MM.1S (cell line): ENCODE results near the gene RIBC1.

Experiments used
- DNase-seq: peaks from one replicate; pipeline ENCODE4 v3.0.0-alpha.2; 2015
- H2AFZ ChIP-seq: fragments of 300-600 bp; sonication (generic); 2 replicates; pipeline ENCODE4 v1.6.0; 2016; ENCODE audit warnings: antibody characterized with exemption, low read length
- H3F3A ChIP-seq: fragments of 300-600 bp; sonication (generic); 2 replicates; pipeline ENCODE4 v1.6.1; 2016; ENCODE audit warnings: mild to moderate bottlenecking, antibody characterized with exemption, low read length, moderate library complexity, mixed read lengths; ENCODE audit not compliant: insufficient read depth
- H3K27ac ChIP-seq: fragments of 300-600 bp; sonication (generic); 2 replicates; pipeline ENCODE4 v1.5.1; 2016; ENCODE audit warnings: mild to moderate bottlenecking, low read length
- H3K27me3 ChIP-seq: fragments of 300-600 bp; sonication (generic); replicated peaks from 2 replicates; pipeline ENCODE4 v1.6.0; 2016; ENCODE audit warnings: low read length; ENCODE audit not compliant: insufficient read depth
- H3K36me3 ChIP-seq: fragments of 300-600 bp; sonication (generic); replicated peaks from 2 replicates; pipeline ENCODE4 v1.6.1; 2016; ENCODE audit warnings: mild to moderate bottlenecking, low read length, mixed read lengths; ENCODE audit not compliant: insufficient read depth
- H3K4me1 ChIP-seq: fragments of 300-600 bp; sonication (generic); 2 replicates; pipeline ENCODE4 v1.6.1; 2016; ENCODE audit warnings: low read length, mixed read lengths
- H3K4me2 ChIP-seq: fragments of 300-600 bp; sonication (generic); 2 replicates; pipeline ENCODE4 v1.6.0; 2016; ENCODE audit warnings: low read depth, low read length
- H3K4me3 ChIP-seq: fragments of 300-600 bp; sonication (generic); 2 replicates; pipeline ENCODE4 v1.5.1; 2016; ENCODE audit warnings: low read length, mixed read lengths
- H3K79me2 ChIP-seq: fragments of 300-600 bp; sonication (generic); 2 replicates; pipeline ENCODE4 v1.6.1; 2016; ENCODE audit warnings: mixed run types, low read length, mixed read lengths
- H3K9ac ChIP-seq: fragments of 300-600 bp; sonication (generic); 2 replicates; pipeline ENCODE4 v1.6.1; 2016; ENCODE audit warnings: low read length, mixed read lengths
- H3K9me2 ChIP-seq: fragments of 300-600 bp; sonication (generic); replicated peaks from 2 replicates; pipeline ENCODE4 v1.6.1; 2016; ENCODE audit warnings: mild to moderate bottlenecking, low read length, mixed read lengths; ENCODE audit not compliant: insufficient read depth
- H3K9me3 ChIP-seq: fragments of 300-600 bp; sonication (generic); replicated peaks from 2 replicates; pipeline ENCODE4 v1.6.1; 2016; ENCODE audit warnings: mild to moderate bottlenecking, low read length, mixed read lengths; ENCODE audit not compliant: insufficient read depth
- H4K20me1 ChIP-seq: fragments of 300-600 bp; sonication (generic); 2 replicates; pipeline ENCODE4 v1.6.1; 2016; ENCODE audit warnings: mild to moderate bottlenecking, low read length, moderate library complexity, mixed read lengths; ENCODE audit not compliant: insufficient read depth
- CTCF ChIP-seq: fragments of 300-600 bp; sonication (generic); IDR thresholded peaks from 2 replicates; pipeline ENCODE4 v1.5.1; 2016; ENCODE audit warnings: antibody characterized with exemption, low read length, mixed read lengths
- EZH2 ChIP-seq: fragments of 300-600 bp; sonication (generic); optimal IDR thresholded peaks from 2 replicates; pipeline ENCODE3; 2017; ENCODE audit warnings: low read depth, mild to moderate bottlenecking, antibody characterized with exemption, low read length, mixed read lengths
- EZH2phosphoT487 ChIP-seq: fragments of 300-600 bp; sonication (generic); IDR thresholded peaks from 2 replicates; pipeline ENCODE4 v1.6.1; 2018; ENCODE audit warnings: antibody characterized with exemption, low read length

RIBC1 gene

GRCh38 chrX:53422861-53423306 is at the start of gene RIBC1:
TSS of gene RIBC1 (plus strand) at chrX:53422873. CDS start at chrX:53426277, 3,404 bp downstream.
- peaks cover 45% of the 10 kb centered on the region for H3K79me2 ChIP-seq
- H3K36me3 ChIP-seq, result no peaks in the 10 kb centered on the region
- H3F3A ChIP-seq, result no peaks in the 10 kb centered on the region
- no peaks in the 10 kb centered on the region for H3K27me3 ChIP-seq
- H2AFZ ChIP-seq, result peak within 1 kb of the TSS; percentile 43
- peak within 1 kb of the TSS; percentile 85 for H3K4me2 ChIP-seq
- H4K20me1 ChIP-seq, result no peaks in the 10 kb centered on the region; the same call in 1 of the 2 replicates
- no peaks in the 10 kb centered on the region for H3K9me2 ChIP-seq
- DNase-seq, result no peak
- H3K4me3 ChIP-seq, result peak within 1 kb of the TSS; percentile 83
- H3K9me3 ChIP-seq, result no peaks in the 10 kb centered on the region
- no peaks in the 10 kb centered on the region for H3K4me1 ChIP-seq
- H3K9ac ChIP-seq, result peak within 1 kb of the TSS; percentile 99
- TF ChIP-seq CTCF (no peak), EZH2 (no peak), EZH2phosphoT487 (no peak)
- peak within 1 kb of the TSS; percentile 91 for H3K27ac ChIP-seq

GRCh38 chrX:53373307-53373706 is 49.4 kb upstream of the RIBC1 start:
- Histone ChIP-seq H3K27me3 (no peaks in the 10 kb centered on the region), H3K4me1 (no peaks in the 10 kb centered on the region), H3K27ac (no peak overlapping the region), H3K79me2 (no peaks in the 10 kb centered on the region), H2AFZ (no peak overlapping the region), H3K4me3 (no peak overlapping the region), H4K20me1 (no peaks in the 10 kb centered on the region), H3K9me2 (no peaks in the 10 kb centered on the region), H3K36me3 (no peaks in the 10 kb centered on the region), H3K9ac (no peak overlapping the region), H3K9me3 (no peaks in the 10 kb centered on the region), H3K4me2 (no peak overlapping the region), H3F3A (no peaks in the 10 kb centered on the region)
- DNase-seq, result no peak
- TF ChIP-seq EZH2 (no peak), EZH2phosphoT487 (no peak), CTCF (no peak)

- H3K4me3 ChIP-seq, result no peak overlapping the region
- no peak overlapping the region for H3K27ac ChIP-seq
- H3K4me2 ChIP-seq, result no peak overlapping the region
- no peaks in the 10 kb centered on the region for H4K20me1 ChIP-seq
- H3K36me3 ChIP-seq, result no peaks in the 10 kb centered on the region
- H3F3A ChIP-seq, result no peaks in the 10 kb centered on the region
- no peaks in the 10 kb centered on the region for H3K9me2 ChIP-seq
- no peak for DNase-seq
- no peaks in the 10 kb centered on the region for H3K9me3 ChIP-seq
- H3K4me1 ChIP-seq, result no peaks in the 10 kb centered on the region
- TF ChIP-seq CTCF (no peak), EZH2phosphoT487 (no peak), EZH2 (no peak)
- no peak overlapping the region for H2AFZ ChIP-seq
- no peak overlapping the region for H3K9ac ChIP-seq
- no peaks in the 10 kb centered on the region for H3K79me2 ChIP-seq
- H3K27me3 ChIP-seq, result no peaks in the 10 kb centered on the region
Measured at GRCh38 chrX:53374222-53374820, 48.4 kb upstream of the RIBC1 start.
